ENCODE measurements around the gene ZNF275. TPM values are rescaled to one million over a fixed set of nuclear protein-coding genes. Genes with fewer than 3 reads are reported as not detected.

ZNF275 gene
- polyA plus RNA-seq, 1 donor from 2014 or later = 6.0 TPM

GRCh38 chrX:153349952-153350351 lies 16.0 kb downstream of the ZNF275 start:
- H3K27ac ChIP-seq (ENCODE audit: low read length) = no peak overlapping the region
- TF ChIP-seq CTCF (IDR thresholded peaks at IDR 0.05; ENCODE audit: poor library complexity, severe bottlenecking) (no peak), MXI1 (conservative IDR thresholded peaks at IDR 0.05; ENCODE audit: poor library complexity, severe bottlenecking) (no peak), RAD21 (conservative IDR thresholded peaks at IDR 0.05) (no peak), POLR2AphosphoS5 (IDR thresholded peaks at IDR 0.05) (no peak), EP300 (conservative IDR thresholded peaks at IDR 0.05; ENCODE audit: poor library complexity, severe bottlenecking) (no peak), EZH2 (IDR thresholded peaks at IDR 0.05; ENCODE audit: borderline replicate concordance, insufficient read depth, low read length, poor library complexity, severe bottlenecking) (no peak), SMC3 (conservative IDR thresholded peaks at IDR 0.05; ENCODE audit: poor library complexity) (no peak), TAF1 (IDR thresholded peaks at IDR 0.05; ENCODE audit: low read depth) (no peak), REST (IDR thresholded peaks at IDR 0.05; ENCODE audit: borderline replicate concordance) (no peak)
- H3K36me3 ChIP-seq (ENCODE audit: insufficient read depth, low read length) = no peaks in the 10 kb centered on the region
- H3K79me2 ChIP-seq (replicated peaks; ENCODE audit: insufficient read depth, low read length) = no peaks in the 10 kb centered on the region
- H2AFZ ChIP-seq (ENCODE audit: low read depth, low read length) = no peak overlapping the region
- H3K9me3 ChIP-seq (ENCODE audit: low read length) = no peaks in the 10 kb centered on the region
- no peaks in the 10 kb centered on the region for H3K9me2 ChIP-seq (ENCODE audit: insufficient read depth, low read length)
- H3K9ac ChIP-seq (ENCODE audit: low read length) = no peak overlapping the region
- no peaks in the 10 kb centered on the region for H3F3A ChIP-seq (ENCODE audit: insufficient read depth, low read length, poor library complexity, severe bottlenecking)
- no peak overlapping the region for H3K4me3 ChIP-seq (ENCODE audit: low read length)
- no peaks in the 10 kb centered on the region for H4K20me1 ChIP-seq (ENCODE audit: insufficient read depth)
- no peaks in the 10 kb centered on the region for H3K27me3 ChIP-seq (ENCODE audit: insufficient read depth, low read depth, low read length)
- no peak overlapping the region for H3K4me2 ChIP-seq (ENCODE audit: low read length)

- Histone ChIP-seq H2AFZ (ENCODE audit: low read depth, low read length) (no peak overlapping the region), H3K4me3 (ENCODE audit: low read length) (no peak overlapping the region), H3K36me3 (ENCODE audit: insufficient read depth, low read length) (no peaks in the 10 kb centered on the region), H3K9me2 (ENCODE audit: insufficient read depth, low read length) (no peaks in the 10 kb centered on the region), H3K27ac (ENCODE audit: low read length) (no peak overlapping the region), H3K4me2 (ENCODE audit: low read length) (no peak overlapping the region), H3K79me2 (replicated peaks; ENCODE audit: insufficient read depth, low read length) (no peaks in the 10 kb centered on the region), H4K20me1 (ENCODE audit: insufficient read depth) (no peaks in the 10 kb centered on the region), H3K9ac (ENCODE audit: low read length) (no peak overlapping the region), H3F3A (ENCODE audit: insufficient read depth, low read length, poor library complexity, severe bottlenecking) (no peaks in the 10 kb centered on the region), H3K9me3 (ENCODE audit: low read length) (no peaks in the 10 kb centered on the region), H3K27me3 (ENCODE audit: insufficient read depth, low read depth, low read length) (no peaks in the 10 kb centered on the region)
- TF ChIP-seq MXI1 (conservative IDR thresholded peaks at IDR 0.05; ENCODE audit: poor library complexity, severe bottlenecking) (no peak), SMC3 (conservative IDR thresholded peaks at IDR 0.05; ENCODE audit: poor library complexity) (no peak), POLR2AphosphoS5 (IDR thresholded peaks at IDR 0.05) (no peak), CTCF (IDR thresholded peaks at IDR 0.05; ENCODE audit: poor library complexity, severe bottlenecking) (no peak), EZH2 (IDR thresholded peaks at IDR 0.05; ENCODE audit: borderline replicate concordance, insufficient read depth, low read length, poor library complexity, severe bottlenecking) (no peak), RAD21 (conservative IDR thresholded peaks at IDR 0.05) (no peak), TAF1 (IDR thresholded peaks at IDR 0.05; ENCODE audit: low read depth) (no peak), EP300 (conservative IDR thresholded peaks at IDR 0.05; ENCODE audit: poor library complexity, severe bottlenecking) (no peak), REST (IDR thresholded peaks at IDR 0.05; ENCODE audit: borderline replicate concordance) (no peak)
Measured at GRCh38 chrX:153351981-153352380, 18.0 kb downstream of the ZNF275 start.
